Spleen (tissue), 7 donors: ENCODE results near the gene TIMP1.

Experiments
- CTCF ChIP-seq, 11 experiments: fragments of 200-600 bp in 7 of 11; fragments of 450-650 bp in 4 of 11; sonication (generic) in 4 of 11; IDR thresholded peaks in 8 of 11; conservative IDR thresholded peaks in 3 of 11; 1 replicate in 7 of 11; 2 replicates in 4 of 11; pipeline versions ENCODE4 v1.4.0 to v1.8.0; 2016 to 2021; ENCODE audit warnings: antibody characterized with exemption in 11 of 11, inconsistent platforms in 4 of 11, mild to moderate bottlenecking in 1 of 11
- POLR2A ChIP-seq, 3 donors: fragments of 450-650 bp; IDR thresholded peaks; one replicate each; pipeline ENCODE4 v1.5.1; 2017; ENCODE audit warnings: antibody characterized with exemption in 3 of 3, mild to moderate bottlenecking in 1 of 3
- donor health status: DM: no; HTN: no; CAD: no; lungs with moderate emphysema.
- donor health status: DM: no; HTN: no; CAD: no.
- donor health status: DM: no; HTN: no; CAD: no.

- TF ChIP-seq CTCF (IDR thresholded peaks at IDR 0.05 in 8 of 11, conservative IDR thresholded peaks at IDR 0.05 in 3 of 11) = no peak
- TF ChIP-seq POLR2A (IDR thresholded peaks at IDR 0.05) = no peak
Observed at GRCh38 chrX:47633689-47634590, 51.7 kb downstream of the TIMP1 start.
